Uterus (tissue), 4 donors: Measurements from ENCODE around the gene HSPA1A. TPM values are rescaled to one million over a fixed set of nuclear protein-coding genes. Genes with fewer than 3 reads are reported as not detected.
"Not testable (repeated sequence)": the region's sequence is repeated elsewhere in the genome, so short reads cannot be mapped to it uniquely, and the experiment has no call there.

Experiments used
- DNase-seq, 2 donors: peaks; one replicate each; pipeline ENCODE4 v3.0.0-alpha.2; 2019 to 2020
- H3K27ac ChIP-seq, 2 donors: fragments of 200-600 bp; sonication (generic); 1 replicate in 1 of 2; 2 replicates in 1 of 2; pipeline ENCODE4 v1.5.1; 2016 to 2018
- H3K27me3 ChIP-seq, 2 donors: fragments of 200-600 bp; sonication (generic); one replicate each; pipeline ENCODE4 v1.5.1; 2018 to 2019; ENCODE audit warnings: control low read depth in 1 of 2
- H3K36me3 ChIP-seq, 2 donors: fragments of 200-600 bp; sonication (generic); one replicate each; pipeline ENCODE4 v1.5.1; 2019; ENCODE audit warnings: control low read depth in 1 of 2
- H3K4me1 ChIP-seq, 2 donors: fragments of 200-600 bp; sonication (generic); one replicate each; pipeline ENCODE4 v1.5.1; 2018 to 2019; ENCODE audit warnings: control low read depth in 1 of 2
- H3K4me3 ChIP-seq, 2 donors: fragments of 200-600 bp; sonication (generic); 1 replicate in 1 of 2; 2 replicates in 1 of 2; pipeline ENCODE4 v1.5.1; 2018 to 2019; ENCODE audit warnings: mild to moderate bottlenecking in 1 of 2
- H3K9me3 ChIP-seq, 2 donors: fragments of 200-600 bp; sonication (generic); one replicate each; pipeline ENCODE4 v1.5.1; 2019; ENCODE audit warnings: control low read depth in 1 of 2
- POLR2A ChIP-seq, 2 donors: fragments of 450-650 bp; IDR thresholded peaks; one replicate each; pipeline ENCODE4 v1.6.1; 2016; ENCODE audit warnings: antibody characterized with exemption in 2 of 2, mild to moderate bottlenecking in 1 of 2, moderate library complexity in 1 of 2
- intact Hi-C: fragments of 100-400 bp; cut with DNase I; formaldehyde crosslinking; loops from one replicate; pipeline ENCODE4 v1.15.1; 2023; ENCODE audit warnings: low total_unique reads
- total RNA-seq, 4 donors: library from RNA; depleted of rRNA in 3 of 4; stranded (reverse); fragments of >200 nt in 3 of 4; gene quantifications; one replicate each; pipeline versions ENCODE4 v1.1.0 to v1.2.4, GENCODE V29; 2014 to 2023
- TF ChIP-seq, protein P1 (sequence below), 4 experiments: fragments of 200-600 bp in 2 of 4; fragments of 450-650 bp in 2 of 4; sonication (generic) in 2 of 4; IDR thresholded peaks; one replicate each; pipeline ENCODE4 v1.5.1; 2016 to 2019; ENCODE audit warnings: antibody characterized with exemption in 4 of 4, mild to moderate bottlenecking in 2 of 4, moderate library complexity in 1 of 4
- donor health status: DM: yes; HTN: yes; CAD: no.

The HSPA1A gene
- total RNA-seq, 4 donors from 2014 or later: 98.8 to 261 (median 170) TPM

DNA sequence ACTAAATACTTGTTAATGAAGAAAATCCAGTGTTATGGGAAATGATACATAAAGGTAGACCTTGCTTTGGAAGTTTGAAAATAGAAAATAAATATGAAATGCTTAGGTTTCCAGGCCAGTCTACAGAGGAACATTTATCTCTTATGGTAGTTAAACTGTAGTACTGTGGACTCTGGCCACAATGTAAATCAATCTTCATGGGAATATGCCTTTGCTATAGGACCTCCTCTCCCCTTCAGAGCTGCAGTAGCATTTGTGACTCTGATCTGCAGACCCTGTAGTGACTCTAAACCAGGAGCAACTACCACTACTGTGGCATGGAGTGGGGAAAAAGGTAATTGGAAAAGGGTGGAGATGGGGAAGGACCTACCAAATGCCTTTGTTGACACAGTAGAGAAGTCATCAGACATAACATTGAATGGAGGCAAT lies 4.5 kb downstream of the HSPA1A start:
- H3K9me3 ChIP-seq: no peaks in the 10 kb centered on the region
- TF ChIP-seq, protein P1, sequence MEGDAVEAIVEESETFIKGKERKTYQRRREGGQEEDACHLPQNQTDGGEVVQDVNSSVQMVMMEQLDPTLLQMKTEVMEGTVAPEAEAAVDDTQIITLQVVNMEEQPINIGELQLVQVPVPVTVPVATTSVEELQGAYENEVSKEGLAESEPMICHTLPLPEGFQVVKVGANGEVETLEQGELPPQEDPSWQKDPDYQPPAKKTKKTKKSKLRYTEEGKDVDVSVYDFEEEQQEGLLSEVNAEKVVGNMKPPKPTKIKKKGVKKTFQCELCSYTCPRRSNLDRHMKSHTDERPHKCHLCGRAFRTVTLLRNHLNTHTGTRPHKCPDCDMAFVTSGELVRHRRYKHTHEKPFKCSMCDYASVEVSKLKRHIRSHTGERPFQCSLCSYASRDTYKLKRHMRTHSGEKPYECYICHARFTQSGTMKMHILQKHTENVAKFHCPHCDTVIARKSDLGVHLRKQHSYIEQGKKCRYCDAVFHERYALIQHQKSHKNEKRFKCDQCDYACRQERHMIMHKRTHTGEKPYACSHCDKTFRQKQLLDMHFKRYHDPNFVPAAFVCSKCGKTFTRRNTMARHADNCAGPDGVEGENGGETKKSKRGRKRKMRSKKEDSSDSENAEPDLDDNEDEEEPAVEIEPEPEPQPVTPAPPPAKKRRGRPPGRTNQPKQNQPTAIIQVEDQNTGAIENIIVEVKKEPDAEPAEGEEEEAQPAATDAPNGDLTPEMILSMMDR (IDR thresholded peaks at IDR 0.05): no peak
- no peak overlapping the region for H3K4me3 ChIP-seq
- H3K27me3 ChIP-seq: no peaks in the 10 kb centered on the region
- peak overlapping the region; percentile 96 to 99 for H3K27ac ChIP-seq
- H3K4me1 ChIP-seq: peaks cover 0 to 6% of the 10 kb centered on the region in 2 donors
- intact Hi-C loops: no loop called here
- DNase-seq: no peak
- H3K36me3 ChIP-seq: no peaks in the 10 kb centered on the region

DNA sequence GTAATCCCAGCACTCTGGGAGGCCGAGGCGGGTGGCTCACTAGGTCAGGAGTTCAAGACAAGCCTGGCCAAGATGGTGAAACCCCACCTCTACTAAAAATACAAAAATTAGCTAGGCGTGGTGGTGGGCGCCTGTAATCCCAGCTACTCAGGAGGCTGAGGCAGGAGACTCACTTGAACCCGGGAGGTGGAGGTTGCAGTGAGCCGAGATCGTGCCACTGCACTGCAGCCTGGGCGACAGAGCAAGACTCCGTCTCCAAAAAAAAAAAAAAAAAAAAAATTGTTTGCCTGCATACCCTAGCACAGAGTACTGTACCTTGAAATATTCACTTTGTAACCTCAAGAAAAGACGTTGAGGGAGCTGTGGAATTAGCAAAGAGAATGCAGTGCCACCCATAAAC lies 5.1 kb downstream of the HSPA1A start:
- H3K4me1 ChIP-seq, H3K36me3 ChIP-seq, DNase-seq, H3K27me3 ChIP-seq, intact Hi-C loops, H3K9me3 ChIP-seq, H3K4me3 ChIP-seq: not testable (repeated sequence)
- H3K27ac ChIP-seq: peak overlapping the region; percentile 96 to 99

DNA sequence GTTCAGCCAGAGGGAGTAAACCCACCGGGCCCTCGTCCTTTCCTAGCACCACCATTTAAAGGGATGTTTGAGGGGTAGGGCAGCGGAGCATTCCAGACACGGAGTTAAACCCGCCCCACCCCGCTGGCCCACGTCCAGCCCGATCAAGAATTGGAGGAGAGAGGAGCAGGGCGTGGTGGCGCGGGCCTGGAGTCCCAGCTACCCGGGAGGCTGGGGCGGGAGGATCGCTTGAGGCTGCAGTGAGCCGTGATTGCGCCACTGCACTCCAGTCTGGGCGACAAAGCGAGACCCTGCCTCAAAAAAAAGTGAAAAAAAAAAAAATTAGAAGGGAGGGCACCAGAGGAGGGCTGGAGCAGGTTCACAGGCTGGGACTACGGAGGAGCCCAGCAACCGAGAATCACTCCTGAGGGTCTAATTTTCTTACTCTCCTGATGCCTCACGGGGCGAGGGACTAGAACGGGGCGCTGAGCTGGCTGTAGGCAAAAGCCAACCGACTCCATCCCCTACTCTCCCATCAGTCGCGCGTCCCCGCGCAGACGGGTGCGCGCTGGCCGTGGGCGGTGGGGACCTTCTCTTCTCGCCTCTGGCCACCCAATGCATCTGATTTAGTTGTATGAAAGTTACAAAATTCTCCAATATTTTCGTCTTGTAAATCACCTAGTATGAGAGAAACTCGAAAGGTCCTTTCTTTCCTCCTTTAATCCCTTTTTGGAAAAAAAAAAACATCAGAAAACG lies 6.1 kb downstream of the HSPA1A start:
- TF ChIP-seq, protein P1 (IDR thresholded peaks at IDR 0.05): no peak
- TF ChIP-seq POLR2A (IDR thresholded peaks at IDR 0.05): peak; percentile 7 to 88
- peak; percentile 71 to 72 for DNase-seq
- H3K27ac ChIP-seq: peak overlapping the region; percentile 96 to 99
- no peaks in the 10 kb centered on the region for H3K27me3 ChIP-seq
- no peaks in the 10 kb centered on the region for H3K36me3 ChIP-seq
- peaks cover 5 to 12% of the 10 kb centered on the region in 2 donors for H3K4me1 ChIP-seq
- intact Hi-C loops: no loop called here
- H3K4me3 ChIP-seq: peak overlapping the region; percentile 50 to 57
- H3K9me3 ChIP-seq: no peaks in the 10 kb centered on the region

DNA sequence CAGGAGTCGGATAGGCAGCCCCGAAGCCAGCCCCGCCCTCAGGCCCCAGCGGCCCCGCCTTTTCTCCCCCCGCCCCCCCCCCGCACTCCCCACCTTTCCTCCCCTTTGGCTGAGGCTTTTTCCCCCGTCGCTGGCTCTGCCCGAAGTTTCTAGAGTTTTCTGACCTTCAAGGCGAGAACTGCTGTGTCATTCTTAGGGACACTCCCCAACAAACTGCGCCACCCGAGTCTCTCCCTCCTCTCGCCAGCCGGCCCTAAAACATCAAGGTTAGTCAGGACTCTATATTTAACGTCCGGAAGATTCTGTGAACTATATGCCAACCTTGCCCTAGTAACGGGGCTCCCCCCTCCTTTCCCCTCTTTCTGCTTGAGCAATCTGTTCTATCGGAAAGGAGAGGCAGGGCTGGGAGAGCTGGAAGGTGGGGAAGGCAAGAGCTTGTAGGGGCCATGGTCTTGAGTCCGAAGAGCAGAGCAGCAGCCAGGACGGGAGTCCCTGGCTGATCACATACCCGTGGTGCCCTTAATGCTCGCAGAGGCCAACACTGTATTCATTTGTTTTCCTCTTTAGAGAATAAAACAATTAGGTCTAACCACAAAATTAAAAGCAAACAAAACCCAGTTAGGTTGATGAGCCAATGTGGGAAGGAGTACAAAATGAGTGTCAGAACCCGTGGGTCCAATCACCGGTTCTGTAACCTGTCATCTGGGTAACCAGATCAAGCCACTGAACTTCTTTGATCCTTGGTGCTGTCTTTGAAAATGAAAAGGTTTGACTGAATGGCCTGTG lies 6.9 kb downstream of the HSPA1A start:
- H3K27me3 ChIP-seq: no peaks in the 10 kb centered on the region
- peak overlapping the region; percentile 96 to 99 for H3K27ac ChIP-seq
- peaks cover 5 to 12% of the 10 kb centered on the region in 2 donors for H3K4me1 ChIP-seq
- H3K9me3 ChIP-seq: no peaks in the 10 kb centered on the region
- DNase-seq: peak; percentile 86 to 94
- H3K4me3 ChIP-seq: peak overlapping the region; percentile 50 to 57
- intact Hi-C loops: no loop called here
- no peaks in the 10 kb centered on the region for H3K36me3 ChIP-seq
- TF ChIP-seq POLR2A (IDR thresholded peaks at IDR 0.05): peak; percentile 71 to 90
- TF ChIP-seq, protein P1 (IDR thresholded peaks at IDR 0.05): peak in 1 of 4 experiments; percentile 7

DNA sequence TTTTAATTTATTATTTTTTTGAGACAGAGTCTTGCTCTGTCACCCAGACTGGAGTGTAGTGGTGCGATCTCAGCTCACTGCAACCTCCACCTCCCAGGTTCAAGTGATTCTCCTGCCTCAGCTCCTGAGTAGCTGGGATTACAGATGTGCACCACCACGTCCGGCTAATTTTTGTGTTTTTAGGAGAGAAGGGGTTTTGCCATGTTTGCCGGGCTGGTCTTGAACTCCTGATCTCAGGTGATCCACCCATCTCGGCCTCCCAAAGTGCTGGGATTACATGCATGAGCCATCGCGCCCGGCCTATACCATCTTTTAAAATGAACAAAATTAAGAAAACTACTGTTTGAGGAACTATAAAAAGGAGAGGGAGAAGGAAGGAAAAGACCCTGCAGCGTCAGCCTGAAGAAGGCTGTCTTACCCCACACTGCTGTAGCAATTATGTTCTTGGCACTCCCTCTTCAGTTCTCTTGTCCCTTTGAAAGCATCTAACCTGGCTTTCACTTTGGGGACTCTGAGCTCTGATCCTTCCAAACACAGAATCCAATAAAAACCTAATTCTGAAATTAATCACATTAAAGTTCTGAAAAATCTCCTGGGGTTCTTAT lies 8.4 kb downstream of the HSPA1A start:
- H3K36me3 ChIP-seq, intact Hi-C loops, DNase-seq, H3K4me3 ChIP-seq, H3K27me3 ChIP-seq, H3K9me3 ChIP-seq: not testable (repeated sequence)
- H3K4me1 ChIP-seq: peaks cover 5 to 12% of the 10 kb centered on the region in 2 donors
- peak overlapping the region; percentile 96 to 99 for H3K27ac ChIP-seq

DNA sequence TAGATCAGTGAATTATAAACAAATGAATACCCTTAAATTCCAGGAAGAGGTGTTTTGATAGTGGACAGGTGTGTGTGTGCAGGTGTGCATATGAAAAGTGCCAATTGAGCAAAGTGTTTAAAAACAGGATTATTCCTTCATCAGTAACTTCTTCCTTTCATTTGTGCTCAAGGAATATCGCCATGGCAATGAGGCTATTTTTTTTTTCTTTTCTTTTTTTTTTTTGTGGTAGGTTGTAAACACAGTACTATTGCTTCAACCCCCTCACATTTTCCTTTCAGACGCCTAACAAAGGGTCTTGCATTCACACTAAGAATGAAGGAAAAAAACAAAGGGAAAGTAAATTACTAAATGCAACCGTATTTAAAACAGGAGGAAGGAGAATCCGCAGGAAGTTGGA lies 10.2 kb downstream of the HSPA1A start:
- TF ChIP-seq POLR2A (IDR thresholded peaks at IDR 0.05): no peak
- TF ChIP-seq, protein P1 (IDR thresholded peaks at IDR 0.05): no peak
- peak overlapping the region; percentile 96 to 99 for H3K27ac ChIP-seq
- H3K27me3 ChIP-seq: no peaks in the 10 kb centered on the region
- no peaks in the 10 kb centered on the region for H3K9me3 ChIP-seq
- no peaks in the 10 kb centered on the region for H3K36me3 ChIP-seq
- peaks cover 5 to 6% of the 10 kb centered on the region in 2 donors for H3K4me1 ChIP-seq
- intact Hi-C loops: no loop called here
- DNase-seq: no peak
- no peak overlapping the region for H3K4me3 ChIP-seq
